ENCODE measurements around the gene PPP1CA.

The PPP1CA gene

DNA sequence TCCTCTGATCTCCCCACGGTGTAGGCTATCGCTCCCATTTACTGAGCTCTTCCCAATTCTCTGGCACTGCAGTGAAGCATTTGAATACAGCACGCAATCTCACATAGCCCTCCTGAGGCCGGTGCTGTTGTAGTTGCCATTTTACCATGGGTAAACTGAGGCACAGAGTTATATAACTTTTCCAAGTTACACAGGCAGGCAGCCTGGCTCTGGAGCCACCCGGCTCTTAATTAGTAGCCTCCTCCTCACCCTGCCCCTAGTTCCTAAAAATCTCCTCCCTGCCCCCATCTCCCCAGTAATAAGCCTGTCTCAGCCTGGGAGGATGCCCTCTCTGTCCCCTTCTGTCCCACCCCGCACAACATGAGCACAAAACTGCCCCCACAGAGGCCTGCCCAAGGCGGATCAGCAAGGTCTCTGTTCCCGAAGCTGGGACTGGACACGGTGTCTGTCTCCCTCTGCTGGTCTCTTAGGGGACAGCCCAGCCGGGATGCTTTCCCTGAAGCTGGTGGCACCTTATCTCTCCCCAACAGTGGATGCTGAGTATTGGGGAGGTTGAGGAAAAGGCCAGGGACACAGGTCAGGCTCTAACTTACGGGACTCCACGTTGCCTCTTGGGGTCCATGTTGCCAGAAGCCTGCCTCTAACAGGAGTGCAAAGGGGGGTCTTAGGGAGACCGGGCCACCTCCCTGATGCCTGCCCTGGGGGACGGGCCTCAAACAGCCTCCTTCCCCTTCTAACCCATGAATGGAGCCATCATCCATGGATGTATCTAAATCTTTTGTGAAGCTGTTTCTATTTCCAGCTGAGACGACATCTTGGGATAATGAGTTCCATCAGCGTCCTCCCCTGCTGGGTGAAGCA is 19.2 kb downstream of the PPP1CA start:
- peak; percentile 76 for DNase-seq (ENCODE audit: low read depth)

DNA sequence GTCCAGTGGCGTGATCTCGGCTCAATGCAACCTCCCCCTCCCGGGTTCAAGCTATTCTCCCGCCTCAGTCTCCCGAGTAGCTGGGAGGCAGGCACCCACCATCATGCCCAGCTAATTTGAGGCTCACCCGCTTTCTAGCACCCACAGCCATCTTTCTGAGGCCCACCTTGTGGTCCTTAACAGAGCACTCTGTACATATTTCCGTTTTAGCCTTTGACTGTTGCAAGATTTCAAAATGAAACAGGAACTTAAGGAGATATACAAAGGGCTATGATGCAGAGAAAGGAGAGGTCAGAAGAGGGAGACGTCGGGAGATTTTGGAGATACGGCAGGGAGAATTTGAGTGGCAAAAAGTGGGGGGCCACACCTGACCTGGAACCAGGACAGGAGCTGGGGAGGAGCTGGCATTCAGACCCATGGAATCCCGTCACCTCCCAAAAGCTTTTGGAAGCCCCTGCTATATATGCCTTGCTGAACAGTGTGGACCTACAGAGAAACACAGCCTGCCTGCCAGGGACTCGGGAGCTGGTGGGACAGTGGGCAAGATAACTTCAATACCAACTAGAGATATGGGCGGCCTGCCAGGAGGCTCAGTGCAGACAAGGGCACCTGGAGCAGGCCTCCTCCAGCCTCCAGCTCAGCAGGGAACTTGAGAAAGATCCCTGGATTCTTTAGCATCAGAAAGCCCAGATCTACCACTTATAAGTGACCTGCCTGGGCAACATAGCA is 20.2 kb downstream of the PPP1CA start:
- no peak for DNase-seq (ENCODE audit: low read depth)

GRCh38 chr11:67379061-67380058 is 22.3 kb downstream of the PPP1CA start:
- DNase-seq (ENCODE audit: low read depth) = no peak

- no peak for DNase-seq (ENCODE audit: low read depth)
Measured at GRCh38 chr11:67378544-67378943, 23.1 kb downstream of the PPP1CA start.

GRCh38 chr11:67376873-67377808 is 24.5 kb downstream of the PPP1CA start:
- no peak for DNase-seq (ENCODE audit: low read depth)

DNA sequence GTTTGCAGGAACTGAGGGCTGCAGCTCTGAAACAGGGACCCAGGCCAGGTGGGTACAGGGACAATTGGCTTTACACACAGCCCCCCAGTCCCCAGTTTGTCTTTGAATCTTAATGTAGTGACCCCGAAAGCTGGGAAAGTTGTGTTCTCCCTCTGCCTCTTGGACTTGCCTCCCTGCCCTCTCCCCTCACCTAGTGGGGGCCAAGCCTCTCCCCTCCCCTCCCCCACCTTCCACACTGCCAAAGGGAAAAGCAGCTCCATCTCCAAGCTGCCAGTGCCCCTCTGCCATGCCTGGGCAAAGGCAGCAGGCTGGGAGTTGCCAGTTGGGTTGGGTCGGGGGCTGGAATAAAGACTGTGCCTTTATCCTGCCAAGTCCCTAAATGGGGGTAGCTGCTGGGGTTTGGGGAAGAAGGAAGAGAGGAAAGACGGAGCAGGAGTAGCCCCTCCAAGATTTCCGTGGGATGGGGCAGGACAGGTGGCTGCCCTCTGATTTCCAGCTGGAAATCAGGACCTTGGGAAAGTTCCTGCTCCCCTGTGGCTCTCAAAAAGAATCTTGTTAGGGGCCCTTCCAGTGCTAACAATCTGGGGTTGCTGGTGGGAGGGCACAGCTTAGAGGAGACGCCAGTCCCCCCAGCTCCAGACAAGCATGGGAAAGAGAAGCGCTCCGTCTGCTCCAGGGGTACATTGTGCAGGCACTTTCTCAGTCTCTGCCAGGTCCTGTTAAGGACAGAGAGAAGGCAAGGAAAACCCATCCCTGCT is 25.4 kb downstream of the PPP1CA start:
- no peak for DNase-seq (ENCODE audit: low read depth)

DNA sequence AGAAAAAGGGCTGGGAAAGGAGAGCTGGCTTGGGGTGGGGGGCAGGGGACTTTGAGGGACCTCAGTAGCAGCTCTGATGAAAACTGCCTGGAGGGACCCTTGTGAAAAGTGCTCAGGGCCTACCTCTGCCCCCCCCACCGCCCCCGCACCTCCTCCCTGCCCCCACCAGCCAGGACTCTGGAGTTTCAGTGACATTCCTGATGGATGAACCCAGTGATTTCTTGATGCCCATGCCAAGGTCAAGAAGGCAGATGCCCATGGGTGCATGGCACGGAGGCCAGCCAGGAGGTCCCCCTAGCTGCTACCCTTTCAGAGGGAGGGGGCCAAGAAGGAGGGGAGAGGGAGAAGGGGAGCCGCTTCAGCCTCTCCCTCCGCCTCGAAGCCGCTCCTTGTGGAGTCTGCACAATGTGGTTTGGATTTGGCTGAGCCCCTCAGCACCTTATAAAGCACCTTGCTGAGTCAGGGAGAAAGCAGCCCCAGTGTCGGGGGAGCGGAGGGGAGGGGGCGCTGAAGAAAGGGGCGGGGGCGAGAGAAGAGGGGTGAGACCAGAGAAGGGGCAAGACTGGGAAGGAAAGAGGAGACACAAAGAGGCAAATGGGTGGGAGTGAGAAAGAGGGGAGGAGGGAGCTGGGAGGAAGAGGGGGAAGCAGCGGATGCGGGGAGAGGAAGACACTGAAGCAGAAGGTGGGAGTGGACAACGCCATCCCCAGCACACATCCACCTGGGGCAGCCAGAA is 26.2 kb downstream of the PPP1CA start:
- no peak for DNase-seq (ENCODE audit: low read depth)

DNA sequence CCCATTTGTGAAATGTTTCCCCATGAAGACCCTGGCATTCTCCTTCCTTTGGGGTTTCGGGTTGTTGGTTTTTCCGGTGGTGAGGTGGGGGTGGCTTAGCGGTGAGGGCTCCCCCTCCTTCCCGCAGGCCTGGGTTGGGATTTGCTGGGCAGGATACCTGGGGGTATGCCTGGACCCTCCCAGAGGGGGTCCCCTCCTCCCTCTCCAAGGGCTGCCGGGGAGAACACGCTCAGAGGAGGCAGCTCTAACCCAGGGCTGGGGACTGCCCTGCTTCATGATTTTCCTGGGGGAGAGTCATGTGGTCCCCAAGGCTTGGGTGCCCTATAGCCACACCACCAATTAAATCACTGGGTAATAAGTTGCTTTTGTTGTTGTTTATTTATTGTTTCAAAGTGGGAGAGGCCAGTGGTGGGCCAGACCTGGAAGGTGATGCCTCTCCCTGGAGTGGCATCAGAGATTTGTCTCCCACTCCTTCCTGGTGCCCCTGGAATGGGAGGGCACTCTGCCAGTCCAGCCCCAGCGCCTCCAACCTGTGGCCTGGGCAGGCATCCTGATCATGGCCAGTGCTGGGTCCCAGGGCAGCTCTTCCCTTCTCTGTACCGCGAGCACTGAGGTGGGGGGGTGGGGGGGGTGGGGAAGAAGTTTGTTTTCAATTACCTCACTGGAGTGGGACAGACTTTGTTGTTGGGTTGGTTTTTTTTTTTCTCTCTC is 26.9 kb downstream of the PPP1CA start:
- DNase-seq (ENCODE audit: low read depth) = no peak

GRCh38 chr11:67373648-67374570 is 27.7 kb downstream of the PPP1CA start:
- peak; percentile 52 for DNase-seq (ENCODE audit: low read depth)

DNA sequence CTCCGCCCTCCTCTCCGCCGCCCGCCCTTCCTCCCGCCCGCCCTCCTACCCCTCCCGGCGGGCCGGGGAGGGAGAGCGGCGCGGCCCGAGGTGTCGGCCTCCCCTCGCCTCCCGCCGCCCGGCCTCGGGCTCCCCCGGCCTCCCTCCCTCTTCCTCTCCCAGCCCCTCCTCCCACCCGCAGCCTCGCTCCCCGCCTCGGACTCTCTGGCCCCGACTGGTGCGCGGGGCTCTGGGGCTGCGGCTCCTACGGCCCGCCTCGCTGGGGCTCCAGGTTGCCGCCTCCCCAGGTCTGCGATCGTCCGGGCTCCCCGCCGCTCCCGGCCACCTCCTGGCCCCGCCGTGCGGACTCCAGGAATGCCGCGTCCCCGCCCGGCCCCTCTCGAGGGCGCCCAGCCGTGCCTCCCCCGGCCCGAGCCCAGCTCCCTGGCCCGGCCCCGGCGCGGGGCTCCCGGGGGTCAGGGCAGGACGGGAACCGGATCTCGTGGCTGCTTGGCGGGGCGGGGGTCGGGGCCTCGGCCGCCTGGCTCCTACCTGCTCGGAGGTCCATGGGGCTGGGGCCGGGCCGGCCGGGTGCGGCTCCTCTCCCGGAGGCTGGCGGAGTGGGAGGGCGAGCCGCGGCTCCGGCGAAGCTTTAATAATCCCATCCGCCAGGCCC is 28.5 kb downstream of the PPP1CA start, which contains the start of gene CLCF1:
Gene CLCF1 (minus strand): TSS at position 606 of the 655 bp plus-strand sequence. CDS start 59 bp downstream, at position 547.
- DNase-seq (ENCODE audit: low read depth) = no peak

DNA sequence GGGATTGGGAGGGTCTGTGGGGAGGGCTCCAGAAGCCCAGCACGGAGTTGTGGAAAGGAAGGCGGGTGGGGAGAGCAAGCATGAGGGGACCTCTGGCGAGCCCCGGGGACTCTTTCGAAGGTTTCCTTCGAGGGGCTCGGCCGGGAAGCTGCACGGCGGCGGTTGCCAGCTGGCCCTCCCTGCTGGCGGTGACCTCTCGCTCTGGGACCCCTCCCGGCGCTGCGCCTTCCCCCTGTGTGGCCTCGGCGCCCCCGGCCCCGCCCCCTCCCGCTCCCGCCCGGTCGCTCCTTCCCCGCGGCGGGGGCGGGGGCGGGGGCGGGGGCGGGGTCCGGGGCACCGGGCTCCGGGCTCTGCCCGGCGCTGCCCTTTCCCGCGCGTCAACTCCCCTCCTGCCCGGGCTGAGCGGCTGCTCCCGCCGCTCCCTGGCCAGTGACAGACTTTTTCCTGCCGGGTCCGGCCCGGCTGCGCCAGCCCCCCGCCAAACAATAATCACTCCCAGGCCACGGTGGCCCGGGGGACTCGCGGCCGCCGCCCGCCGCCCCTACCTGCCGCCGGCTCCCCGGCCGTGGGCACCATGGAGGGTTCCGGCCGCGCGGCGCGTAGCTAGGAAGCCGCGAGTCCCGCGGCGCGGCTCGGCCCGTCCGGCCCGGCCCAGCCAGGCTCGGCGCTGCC is 29.2 kb downstream of the PPP1CA start:
- DNase-seq (ENCODE audit: low read depth) = no peak

- DNase-seq (ENCODE audit: low read depth) = no peak
Measured at GRCh38 chr11:67371911-67372320, 29.7 kb downstream of the PPP1CA start.

GRCh38 chr11:67371189-67371910 is 30.3 kb downstream of the PPP1CA start:
- no peak for DNase-seq (ENCODE audit: low read depth)

- DNase-seq (ENCODE audit: low read depth) = no peak
Measured at GRCh38 chr11:67370351-67371076, 31.1 kb downstream of the PPP1CA start.

DNA sequence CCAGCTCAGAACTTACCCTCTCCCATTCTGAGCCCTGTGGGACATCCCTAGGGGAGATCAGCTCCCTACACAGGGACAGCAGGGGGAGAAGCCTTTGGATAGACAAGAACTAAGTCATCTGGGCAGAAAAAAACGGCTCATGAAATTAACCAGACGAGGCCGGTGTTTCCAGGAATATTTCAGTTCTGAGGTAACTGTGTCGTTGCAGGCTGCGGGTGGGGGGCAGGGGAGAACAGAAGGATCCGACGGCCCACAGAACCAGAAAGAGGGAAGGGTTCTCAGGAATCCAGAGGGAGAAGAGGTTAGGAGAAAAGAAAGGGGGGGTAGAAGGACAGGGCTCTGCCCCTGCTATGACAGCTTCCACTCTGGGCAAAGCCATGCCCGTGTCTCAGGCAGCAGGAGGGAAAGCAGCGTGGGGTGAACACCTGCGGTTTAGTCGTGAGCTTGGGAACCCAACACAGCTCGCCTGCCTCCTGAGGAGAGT is 31.8 kb downstream of the PPP1CA start:
- no peak for DNase-seq (ENCODE audit: low read depth)

Data from stimulated activated CD8-positive, alpha-beta memory T cell treated with anti-CD3 and anti-CD28 coated beads, Interleukin-12 subunit alpha, Interleukin-12 subunit beta, amount 100 ng/mL, for 1 hour (primary cell).